RPMI8226 (cell line): ENCODE results near the gene PARD3B.

Experiments used
- DNase-seq: peaks from one replicate; pipeline ENCODE4 v3.0.0-alpha.2; 2015

The PARD3B gene

DNA sequence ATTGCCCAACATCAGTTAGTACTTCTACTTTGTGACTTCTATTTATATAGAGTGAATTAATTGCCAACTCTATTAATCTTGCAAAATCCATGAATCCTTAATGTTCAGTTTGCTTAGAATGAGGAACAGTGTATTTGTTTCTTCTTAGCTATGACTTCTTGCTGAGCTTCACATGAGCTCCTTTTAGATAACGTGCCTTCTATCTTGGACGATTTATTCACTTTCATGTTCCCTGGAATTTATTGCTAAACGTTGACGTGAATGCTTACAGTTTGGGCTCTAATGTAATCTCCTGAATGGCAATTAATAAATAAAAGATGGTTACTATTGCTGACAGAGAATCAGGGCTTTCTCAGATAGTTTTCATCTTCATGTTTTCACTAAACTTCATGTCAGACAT, 752.6 kb downstream of the PARD3B start:
- DNase-seq: no peak

DNA sequence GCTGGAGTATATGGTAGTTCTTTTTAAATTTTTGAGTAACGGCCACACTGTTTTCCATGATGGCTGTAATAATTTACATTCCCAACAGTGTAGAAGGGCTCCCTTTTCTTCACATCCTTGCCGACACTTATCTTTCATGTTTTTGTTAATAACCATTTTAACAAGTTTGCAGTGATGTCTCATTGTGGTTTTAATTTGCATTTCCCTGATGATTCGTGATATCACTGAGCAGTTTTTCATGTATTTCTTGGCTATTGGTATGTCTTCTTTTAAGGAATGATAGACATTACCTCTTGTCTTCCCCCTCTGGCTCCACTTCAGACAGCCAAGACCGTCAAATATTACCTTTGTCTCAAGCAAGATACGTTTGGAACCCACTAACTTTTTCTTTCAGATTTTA, 765.9 kb downstream of the PARD3B start:
- DNase-seq: no peak

DNA sequence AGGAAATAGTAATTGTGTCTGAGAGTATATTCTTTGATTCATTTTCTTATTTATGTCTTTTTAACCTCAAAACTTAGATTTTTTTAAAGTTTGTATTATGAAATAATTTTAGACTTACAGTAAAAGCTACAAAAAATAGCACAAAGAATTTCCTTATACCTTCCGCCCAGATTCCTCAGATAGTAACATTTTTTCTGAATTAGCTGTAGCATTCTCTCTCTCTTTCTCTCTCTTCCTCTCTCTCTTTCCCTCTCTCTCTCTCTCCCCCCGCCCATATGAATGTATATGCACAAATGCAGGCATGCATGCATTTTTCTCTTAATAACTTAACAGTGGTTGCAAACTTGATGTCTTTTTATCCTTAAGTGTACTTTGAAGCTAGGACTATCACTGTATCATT, 776.0 kb downstream of the PARD3B start:
- no peak for DNase-seq

DNA sequence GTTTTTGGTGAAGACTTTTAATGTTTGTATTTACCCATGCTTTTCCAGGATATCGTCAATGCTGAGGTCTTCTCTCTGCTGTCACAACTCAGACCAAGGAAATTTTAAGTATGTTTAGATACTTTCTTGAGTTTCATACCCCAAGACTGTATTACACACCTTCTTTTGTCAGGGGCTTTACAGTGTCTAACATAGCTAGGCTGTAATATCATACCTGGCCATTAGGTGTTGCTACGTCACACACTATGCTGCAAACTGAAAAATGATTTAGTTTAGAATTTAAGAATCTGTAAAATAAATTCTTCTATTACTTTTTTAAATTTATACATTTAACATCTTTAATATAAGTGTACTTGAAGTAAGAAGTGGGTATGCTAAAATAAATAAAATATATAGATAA, 778.7 kb downstream of the PARD3B start:
- DNase-seq: no peak

DNA sequence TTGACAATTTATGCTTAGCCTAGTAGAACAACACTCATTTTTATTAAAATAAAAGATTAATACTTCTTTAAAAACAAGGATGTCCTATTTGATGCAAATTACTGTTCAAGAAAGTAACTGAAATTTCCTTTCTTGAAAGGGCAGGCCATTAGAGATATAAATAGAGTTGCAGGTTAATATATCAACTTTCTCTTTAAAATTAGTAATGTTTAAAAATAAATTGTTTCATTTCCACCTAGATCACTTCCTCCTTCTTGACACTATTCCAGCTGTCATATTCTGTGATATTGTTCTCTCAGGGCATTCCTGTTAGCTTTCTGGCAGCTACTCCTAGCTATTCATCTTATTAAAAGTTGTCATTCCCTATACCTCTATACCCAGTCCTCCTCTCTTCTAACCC, 779.1 kb downstream of the PARD3B start:
- DNase-seq: no peak

DNA sequence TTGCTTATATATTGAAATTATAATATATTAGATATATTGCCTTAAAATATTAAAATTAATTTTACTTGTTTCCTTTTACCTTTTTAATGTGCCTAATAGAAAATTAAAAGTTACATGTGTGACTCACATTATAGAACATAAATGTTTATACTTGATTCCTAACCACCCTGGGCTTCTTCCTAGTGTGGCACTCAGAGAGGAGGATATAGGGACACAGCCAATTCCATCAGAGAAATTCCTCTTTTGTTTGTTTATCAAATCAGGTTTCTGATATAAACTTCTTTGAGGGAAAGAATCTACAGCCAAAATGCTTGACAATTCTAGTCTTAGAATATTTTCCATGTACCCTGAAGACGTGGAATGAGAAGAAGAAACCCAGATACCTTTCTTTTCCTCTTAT, 788.1 kb downstream of the PARD3B start:
- no peak for DNase-seq

DNA sequence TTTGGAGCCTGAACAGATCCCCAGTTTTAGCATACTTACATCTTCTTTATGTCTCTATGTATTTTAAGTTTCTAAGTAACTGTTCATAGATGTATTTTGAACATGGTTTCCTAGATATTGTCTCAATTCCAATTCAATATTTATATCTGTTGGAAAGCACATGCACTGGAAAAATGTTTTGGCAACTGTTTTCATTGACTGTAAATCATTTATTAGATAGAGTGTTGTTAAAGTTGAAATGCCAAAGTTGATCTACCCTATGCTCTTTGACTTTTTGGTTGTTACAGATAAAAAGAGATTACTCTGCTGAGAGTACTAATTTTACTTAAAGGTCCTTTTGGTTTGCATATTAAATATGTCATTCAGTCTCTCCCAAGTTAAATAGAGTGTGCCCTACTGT, 792.0 kb downstream of the PARD3B start:
- DNase-seq: no peak

DNA sequence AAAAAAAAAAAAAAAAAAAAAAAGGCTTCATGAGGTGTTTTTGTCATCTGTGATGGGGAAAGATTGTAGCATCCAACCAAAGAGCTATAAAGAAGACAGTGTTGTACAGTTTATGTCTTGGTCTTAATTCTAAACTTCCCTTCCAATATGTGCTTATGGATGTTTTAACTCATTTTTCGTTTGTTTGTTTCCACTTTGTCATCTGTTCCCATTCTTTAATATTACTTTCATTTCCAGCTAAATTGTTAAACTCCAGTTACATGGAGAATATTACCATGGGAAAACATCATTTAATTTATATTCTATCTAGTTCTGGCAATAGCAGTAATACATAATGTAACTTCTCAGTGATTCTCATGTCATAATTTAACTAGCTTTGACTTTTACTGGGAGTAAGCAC, 792.9 kb downstream of the PARD3B start:
- DNase-seq: no peak

DNA sequence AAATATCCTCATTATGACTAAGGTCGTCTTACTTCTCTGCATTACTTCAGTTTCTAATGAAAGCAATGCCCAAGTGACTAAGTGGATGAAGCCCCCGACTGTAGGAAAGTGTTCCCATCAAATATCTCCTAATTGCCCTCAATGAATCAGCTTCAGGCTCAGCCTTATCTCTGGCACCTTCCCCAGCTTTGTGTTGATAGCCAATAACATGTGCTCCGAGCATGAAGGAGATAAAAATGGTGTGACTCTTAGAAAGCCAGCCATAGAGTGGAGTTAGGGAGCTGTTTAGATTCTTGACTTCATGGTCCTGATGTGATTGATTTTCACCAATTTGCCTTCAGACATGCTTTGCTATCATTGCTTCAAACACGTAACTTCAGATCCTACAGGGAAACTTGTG, 797.8 kb downstream of the PARD3B start:
- no peak for DNase-seq

DNA sequence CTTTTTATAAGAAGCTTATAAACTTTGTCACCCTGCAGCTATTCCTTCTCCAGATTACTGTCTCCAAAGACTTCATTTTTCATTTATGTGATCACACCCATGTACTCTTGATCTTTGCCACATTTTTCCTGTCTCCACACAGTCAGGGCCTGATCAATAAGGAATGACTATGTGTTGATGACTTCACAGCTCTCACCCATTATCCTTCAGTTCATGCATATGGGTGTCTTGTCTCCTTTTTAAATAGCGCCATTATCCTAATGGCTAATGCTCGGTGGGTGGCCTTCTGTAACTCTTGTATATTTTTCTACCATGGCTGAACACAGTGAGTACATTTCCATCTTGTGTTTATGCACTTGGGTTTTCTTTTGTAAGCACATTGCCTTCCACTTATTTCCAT, 801.4 kb downstream of the PARD3B start:
- DNase-seq: no peak

DNA sequence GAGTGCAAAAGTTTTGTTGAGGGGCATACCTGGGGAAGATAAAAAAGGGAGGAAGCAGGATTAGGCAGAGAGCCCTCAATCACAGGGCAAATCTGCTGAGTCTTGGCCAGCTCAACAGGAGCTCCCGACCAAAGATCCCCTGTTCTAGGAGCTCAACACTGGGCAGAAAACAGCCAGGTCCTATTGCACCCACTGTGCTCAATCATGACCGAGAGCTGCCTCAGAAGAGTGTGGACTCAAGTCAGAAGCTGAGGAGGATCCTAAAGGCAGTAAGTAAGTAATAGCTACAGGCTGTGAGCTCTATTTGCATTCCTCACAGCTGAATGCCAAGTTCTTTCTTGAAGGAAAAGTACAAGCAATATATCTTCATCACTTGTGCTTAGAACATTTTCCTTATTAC, 802.6 kb downstream of the PARD3B start:
- no peak for DNase-seq

DNA sequence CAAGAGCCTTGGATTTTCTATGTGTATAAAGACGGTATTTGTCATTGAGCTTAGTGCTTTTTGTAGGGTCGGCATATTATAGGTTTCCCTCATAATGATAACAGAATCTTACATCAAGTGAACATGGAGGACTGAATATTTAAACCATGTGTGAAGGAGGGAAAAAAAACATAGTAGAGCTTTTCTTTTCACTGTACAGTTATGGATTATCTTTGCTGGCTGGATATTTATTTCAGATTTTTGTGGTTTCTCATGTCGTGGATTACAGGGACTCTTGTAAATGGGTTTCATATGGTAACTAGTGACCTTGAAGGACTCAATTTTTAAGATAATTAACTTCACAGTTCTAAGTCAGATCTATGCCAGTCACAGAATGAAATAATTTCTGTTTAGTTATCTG, 806.8 kb downstream of the PARD3B start:
- no peak for DNase-seq

DNA sequence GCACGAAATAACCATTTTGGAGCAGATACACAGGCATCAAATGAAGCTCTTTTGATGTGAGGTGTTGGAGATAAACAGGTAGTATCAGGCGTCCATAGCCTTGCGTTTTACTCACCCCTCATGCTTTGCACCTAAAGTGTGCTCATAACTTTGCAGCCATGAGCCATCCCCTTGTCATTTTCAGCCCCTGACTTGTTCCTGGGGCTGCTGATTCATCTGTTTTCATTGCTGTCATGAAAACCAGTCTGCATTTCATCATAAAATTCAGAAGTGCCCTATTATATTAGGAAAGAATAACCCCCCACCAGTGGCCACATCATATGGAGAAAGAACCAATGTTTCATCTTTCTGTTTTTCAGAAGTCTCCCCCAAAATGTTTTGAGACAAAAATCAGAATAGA, 807.3 kb downstream of the PARD3B start:
- DNase-seq: no peak

DNA sequence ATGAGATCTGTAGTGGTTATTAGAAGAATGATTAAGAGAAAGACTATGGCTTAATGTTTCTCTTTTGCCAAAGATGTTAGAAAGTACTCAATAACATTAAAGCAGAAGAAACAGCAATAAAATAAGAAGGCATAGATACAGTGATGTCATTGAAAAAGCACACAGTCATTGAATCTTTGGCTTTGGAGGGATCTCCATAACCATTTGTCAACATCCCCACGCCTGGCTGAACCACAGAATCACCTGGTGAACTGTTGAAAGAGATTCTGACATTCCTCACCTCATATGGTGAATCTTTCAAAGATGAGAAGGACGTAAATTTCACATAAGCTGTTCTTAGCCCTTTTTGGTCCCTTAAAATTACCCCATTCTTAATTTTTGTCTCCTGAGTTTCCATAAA, 812.5 kb downstream of the PARD3B start:
- DNase-seq: no peak

DNA sequence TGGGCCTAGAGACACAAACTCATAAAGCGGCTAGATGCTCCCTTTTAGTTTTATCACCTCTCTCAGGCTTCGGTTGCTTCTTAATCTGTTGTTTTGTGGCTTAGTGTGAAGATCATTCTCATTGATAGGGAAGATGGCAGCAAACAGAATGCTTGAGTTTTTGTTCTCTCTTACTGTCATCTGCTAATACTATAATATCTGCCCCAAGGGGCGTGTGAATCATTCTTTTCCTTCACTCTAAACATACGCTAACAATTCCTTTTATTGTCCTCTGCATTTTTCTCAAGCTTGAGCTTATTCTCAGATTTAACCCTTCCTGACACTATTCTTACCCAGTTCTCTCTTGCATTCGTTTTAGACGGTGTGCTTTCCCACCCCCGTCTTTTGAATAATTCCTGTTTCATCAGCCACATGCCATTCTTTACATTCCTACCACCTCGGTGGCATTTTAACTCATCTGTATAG, 813.1 kb downstream of the PARD3B start:
- no peak for DNase-seq

DNA sequence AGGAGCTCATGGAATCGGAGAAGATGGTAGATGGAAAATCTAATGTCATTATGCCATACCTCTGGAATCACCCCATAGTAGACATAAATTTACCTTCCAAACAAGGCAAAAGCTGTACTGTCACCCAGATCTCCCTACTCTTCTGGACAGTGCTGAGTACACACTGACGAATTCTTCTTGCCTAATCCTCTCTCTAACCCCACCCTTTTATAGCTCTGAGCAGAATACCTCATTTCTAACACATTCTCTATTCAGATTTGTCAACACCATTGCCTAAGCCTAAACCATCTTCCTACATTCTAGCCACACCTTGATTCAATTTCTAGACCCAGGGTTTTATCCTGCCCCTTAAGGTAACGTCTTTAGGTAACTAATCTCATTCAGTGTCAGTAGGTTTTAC, 816.0 kb downstream of the PARD3B start:
- DNase-seq: no peak

DNA sequence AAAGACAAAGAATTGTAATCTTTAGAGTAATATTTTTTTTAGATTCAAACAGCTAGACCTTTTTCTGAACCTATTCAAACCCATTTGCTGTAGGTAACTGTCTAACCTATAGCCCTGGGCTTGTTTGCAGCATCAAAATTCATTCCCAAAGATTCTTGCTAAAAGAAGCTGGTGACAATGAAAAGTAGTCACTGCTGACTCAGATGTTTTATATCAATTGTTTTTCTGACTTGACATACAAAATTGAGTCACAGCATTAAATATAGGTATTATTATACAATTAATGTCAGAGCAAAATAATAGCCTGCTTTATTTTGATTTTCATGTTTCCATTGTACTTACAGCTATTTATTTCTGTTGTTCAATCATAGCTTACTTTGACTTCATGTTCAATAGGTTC, 816.7 kb downstream of the PARD3B start:
- no peak for DNase-seq

DNA sequence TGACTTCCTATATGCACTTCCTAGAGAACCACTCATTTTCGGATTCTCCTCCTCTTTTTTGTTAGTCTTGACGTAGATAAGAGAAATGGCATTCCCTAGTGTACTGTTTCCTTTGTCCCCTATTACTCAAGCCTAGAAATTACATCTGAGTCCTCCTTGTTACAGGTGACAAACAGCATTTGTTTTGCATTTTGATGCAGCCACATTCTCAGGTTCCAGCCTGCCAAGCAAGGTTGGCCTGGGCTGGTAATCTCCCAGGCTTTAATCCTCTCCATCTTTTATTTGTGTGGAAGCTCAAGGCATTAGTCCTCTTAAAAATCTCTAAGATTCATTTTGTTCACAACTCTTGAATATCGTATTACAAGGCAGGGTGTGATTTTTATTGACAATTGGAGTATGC, 819.0 kb downstream of the PARD3B start:
- no peak for DNase-seq

DNA sequence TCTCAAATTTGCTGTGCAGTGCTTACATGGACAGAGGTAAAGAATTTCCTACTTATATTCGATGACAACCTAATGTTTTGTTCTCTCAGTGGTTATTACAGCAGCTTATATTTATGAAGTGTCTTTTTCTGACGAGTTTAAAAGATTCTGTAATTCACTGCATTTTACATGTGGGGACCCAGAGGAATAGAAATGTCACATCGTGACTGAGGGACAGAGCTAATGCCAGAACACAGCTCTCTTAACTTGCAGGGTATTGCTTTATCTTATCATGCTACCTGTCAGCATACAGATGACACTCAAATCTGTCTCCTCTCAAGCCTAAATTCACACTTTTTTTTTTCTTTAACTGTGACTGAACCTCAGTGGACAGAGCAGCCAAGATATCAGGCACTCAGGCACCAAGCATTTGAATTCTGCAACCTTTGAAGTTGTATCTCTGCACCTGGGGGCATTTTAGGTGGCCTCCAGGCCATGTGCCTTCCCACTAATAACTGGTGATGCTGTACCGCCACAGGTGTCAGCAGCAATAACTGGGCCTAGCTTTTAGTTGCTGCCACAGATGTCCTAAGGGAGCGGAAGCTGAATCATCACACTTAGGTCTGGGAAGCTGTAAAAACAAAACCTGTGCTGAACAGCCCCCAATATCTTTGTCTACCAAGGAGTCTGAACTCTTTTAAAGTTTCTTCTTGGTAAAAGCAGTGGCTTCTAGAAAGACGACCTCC, 821.2 kb downstream of the PARD3B start:
- peak; percentile 71 for DNase-seq

DNA sequence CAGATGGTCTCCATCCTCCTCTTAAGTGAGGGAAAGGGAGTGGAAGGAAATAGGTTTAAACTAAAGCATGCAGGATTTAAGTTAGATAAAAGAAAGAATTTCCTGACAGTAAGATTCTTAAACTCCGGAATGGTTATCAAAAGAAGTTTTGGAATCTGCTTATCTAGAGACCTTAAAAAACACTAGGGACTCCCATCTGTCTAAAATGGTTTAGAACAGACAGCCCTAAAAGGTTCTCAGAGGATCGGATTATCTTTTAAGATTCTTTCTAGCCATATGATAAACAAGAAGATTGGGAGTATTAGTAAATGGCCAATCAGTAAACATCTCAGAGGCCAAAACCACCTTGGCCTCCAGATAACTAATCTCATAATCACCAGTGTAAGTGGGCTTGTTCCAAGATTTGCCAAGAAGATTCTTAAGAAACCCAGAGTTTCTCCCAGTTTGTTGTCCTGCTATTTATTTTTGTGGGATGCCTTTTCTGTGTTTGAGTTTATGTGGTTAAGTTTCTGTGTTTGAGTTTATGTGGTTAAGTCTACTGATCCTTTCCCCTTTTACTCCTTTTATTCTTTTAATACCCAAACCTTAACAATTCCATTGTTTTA, 822.2 kb downstream of the PARD3B start:
- no peak for DNase-seq

DNA sequence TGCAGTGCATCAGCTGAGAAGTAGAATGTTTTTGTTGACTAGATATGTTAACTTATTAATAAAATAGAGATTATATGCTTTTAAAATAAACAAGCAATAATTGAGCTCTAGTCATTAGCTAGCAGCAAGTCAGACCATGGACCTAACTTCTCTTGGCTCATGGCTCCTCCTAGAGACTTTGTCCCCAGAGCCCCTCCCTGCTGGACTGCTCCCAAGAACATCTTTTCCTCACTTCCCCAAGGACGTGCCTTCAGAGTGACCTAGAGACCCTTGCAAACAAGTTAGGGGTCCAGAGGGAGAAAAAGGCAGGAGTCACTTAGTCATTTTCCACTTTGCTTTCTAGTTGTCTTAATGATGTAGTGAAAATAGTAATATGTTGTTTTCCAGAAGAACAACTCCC, 824.5 kb downstream of the PARD3B start:
- no peak for DNase-seq

DNA sequence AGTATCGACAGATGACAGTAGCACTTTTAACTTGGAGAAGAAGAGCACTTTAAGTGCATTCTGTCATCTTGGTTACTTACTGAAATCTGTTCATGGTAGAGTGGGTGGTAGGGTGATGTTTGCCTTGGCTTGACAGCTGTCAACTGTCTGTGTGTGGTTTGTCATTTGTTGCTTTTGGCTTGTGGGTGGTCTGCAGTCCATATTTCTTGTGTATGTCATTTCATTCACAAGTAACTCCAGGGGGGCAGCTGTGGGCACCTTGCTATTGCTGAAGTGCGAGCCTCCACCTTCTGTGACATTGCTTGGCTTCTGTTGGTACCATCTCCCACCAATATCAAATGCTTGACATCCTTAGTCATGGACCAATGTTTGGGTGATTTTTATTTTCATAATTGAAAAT, 825.5 kb downstream of the PARD3B start:
- DNase-seq: no peak

DNA sequence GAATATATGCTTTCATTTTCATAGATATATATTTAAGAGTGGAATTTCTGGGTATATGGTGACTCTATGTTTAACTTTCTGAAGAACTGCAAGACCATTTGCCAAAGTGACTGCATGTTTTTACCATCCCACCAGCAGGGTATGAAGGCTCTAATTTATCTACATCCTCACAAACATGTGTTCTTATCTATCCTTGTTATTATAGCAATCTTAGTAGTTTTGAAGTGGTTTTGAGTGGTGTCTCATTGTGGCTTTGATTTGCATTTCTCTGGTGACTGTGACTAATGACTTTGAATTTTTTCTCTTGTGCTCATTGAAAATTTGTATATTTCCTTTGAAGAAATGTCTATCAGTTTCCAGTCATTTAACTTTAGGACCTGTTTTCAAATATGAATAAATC, 826.9 kb downstream of the PARD3B start:
- DNase-seq: no peak

DNA sequence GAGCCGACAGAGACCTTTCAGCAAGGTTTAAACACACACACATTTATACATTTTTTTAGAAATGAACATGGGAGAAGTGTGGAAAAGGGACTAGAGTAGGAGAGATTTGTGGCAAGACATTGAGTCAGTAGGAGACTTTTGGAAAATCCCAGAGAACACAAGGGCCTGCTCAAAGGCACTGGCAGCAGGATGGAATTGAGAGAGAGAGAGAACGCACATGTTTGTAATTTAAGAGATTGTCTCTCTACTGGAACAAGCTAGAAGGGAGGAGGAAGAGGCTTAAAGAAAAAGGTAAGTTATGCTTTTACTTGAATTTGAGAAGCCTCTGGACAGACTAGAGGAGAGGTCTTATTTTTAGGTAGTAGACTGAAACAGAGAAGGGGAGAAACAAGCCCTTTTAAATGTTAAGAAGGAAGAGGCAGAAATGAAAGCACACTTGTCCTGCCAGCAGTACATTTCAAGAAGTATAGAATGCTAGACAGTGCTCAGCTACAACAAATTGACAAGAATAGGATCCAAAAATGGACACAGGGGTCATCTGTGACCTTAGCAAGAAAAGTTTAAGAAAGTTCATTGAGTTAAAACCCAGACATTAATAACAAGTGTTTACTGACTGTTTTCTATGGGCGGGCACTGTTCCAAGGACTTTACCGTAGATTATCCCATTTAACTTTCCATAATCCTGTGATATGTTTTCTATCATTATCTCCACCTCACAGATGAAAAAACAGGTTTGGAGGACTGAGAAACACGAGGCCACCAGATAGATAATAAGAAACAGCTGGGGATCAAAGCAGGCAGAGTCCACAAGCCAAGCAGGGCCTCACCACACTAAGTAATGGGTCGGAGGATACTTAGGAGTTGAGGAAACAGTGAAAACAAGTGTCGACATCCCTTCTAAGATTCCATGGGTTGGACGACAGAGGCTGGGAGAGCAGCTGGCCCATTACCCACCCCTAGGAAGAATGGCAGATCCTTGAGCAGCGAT, 830.5 kb downstream of the PARD3B start:
- no peak for DNase-seq
